Measurements from ENCODE around the gene MARK4. TPM values are rescaled to one million over a fixed set of nuclear protein-coding genes. Genes with fewer than 3 reads are reported as not detected.
"Not testable (repeated sequence)": the region's sequence is repeated elsewhere in the genome, so short reads cannot be mapped to it uniquely, and the experiment has no call there.

Gene MARK4
- polyA plus RNA-seq (ENCODE audit: insufficient read length in 12 of 12) = 10 to 100 TPM; 23.7 to 90.9 (median 30.3) TPM
- long read RNA-seq, donor 1, partial matches to known transcripts = 18 of 20 reads
- long read RNA-seq, donor 1, other reads (novel, unspliced or antisense) = 0 of 20 reads
- long read RNA-seq, donor 2, partial matches to known transcripts = 2,814 of 5,873 reads
- long read RNA-seq, donor 2, other reads (novel, unspliced or antisense) = 3,059 of 5,873 reads
- long read RNA-seq, donor 3, partial matches to known transcripts = 945 of 2,056 reads
- long read RNA-seq, donor 3, other reads (novel, unspliced or antisense) = 1,111 of 2,056 reads
- long read RNA-seq, donor 4, partial matches to known transcripts = 866 of 1,597 reads
- long read RNA-seq, donor 4, other reads (novel, unspliced or antisense) = 731 of 1,597 reads
- long read RNA-seq, donor 5, partial matches to known transcripts = 0 of 2 reads
- long read RNA-seq, donor 5, other reads (novel, unspliced or antisense) = 0 of 2 reads
- long read RNA-seq, donor 6, partial matches to known transcripts = 1,766 of 1,869 reads
- long read RNA-seq, donor 6, other reads (novel, unspliced or antisense) = 102 of 1,869 reads
- long read RNA-seq, donor 7, partial matches to known transcripts = 0 of 1 reads
- long read RNA-seq, donor 7, other reads (novel, unspliced or antisense) = 0 of 1 reads
- long read RNA-seq, donor 8, full-length matches to known transcripts = 2 of 5,887 reads
- long read RNA-seq, donor 8, partial matches to known transcripts = 2,211 of 5,887 reads
- long read RNA-seq, donor 8, other reads (novel, unspliced or antisense) = 3,674 of 5,887 reads
- long read RNA-seq, donor 9, full-length matches to known transcripts = 3 of 3 reads
- long read RNA-seq, donor 9, partial matches to known transcripts = 0 of 3 reads
- long read RNA-seq, donor 9, other reads (novel, unspliced or antisense) = 0 of 3 reads
- long read RNA-seq, donor 10, full-length matches to known transcripts = 1 of 20 reads
- long read RNA-seq, donor 10, partial matches to known transcripts = 0 of 20 reads
- long read RNA-seq, donor 10, other reads (novel, unspliced or antisense) = 19 of 20 reads
- long read RNA-seq, donor 11, partial matches to known transcripts = 5 of 7 reads
- long read RNA-seq, donor 11, other reads (novel, unspliced or antisense) = 0 of 7 reads

- DNase-seq = peak; percentile 41
Measured at GRCh38 chr19:45250832-45251451, at the start of gene MARK4. Gene MARK4, plus strand, starts transcription at chr19:45251271. Its CDS starts 318 bp downstream, at chr19:45251589.

GRCh38 chr19:45202637-45203036 lies 48.4 kb upstream of the MARK4 start:
- DNase-seq = no peak

- no peak for DNase-seq
Measured at GRCh38 chr19:45205810-45206209, 45.3 kb upstream of the MARK4 start.

GRCh38 chr19:45206328-45206727 lies 44.7 kb upstream of the MARK4 start:
- no peak for DNase-seq

GRCh38 chr19:45211751-45212381 lies 39.2 kb upstream of the MARK4 start:
- no peak for DNase-seq

GRCh38 chr19:45213031-45213430 lies 38.0 kb upstream of the MARK4 start:
- DNase-seq = no peak

GRCh38 chr19:45215391-45216191 lies 35.5 kb upstream of the MARK4 start:
- DNase-seq = no peak

GRCh38 chr19:45216667-45217066 lies 34.4 kb upstream of the MARK4 start:
- no peak for DNase-seq

- DNase-seq = no peak
Measured at GRCh38 chr19:45217193-45217956, 33.7 kb upstream of the MARK4 start.

- no peak for DNase-seq
Measured at GRCh38 chr19:45217957-45218334, 33.1 kb upstream of the MARK4 start.

GRCh38 chr19:45218426-45218825 lies 32.6 kb upstream of the MARK4 start:
- DNase-seq = no peak

- no peak for DNase-seq
Measured at GRCh38 chr19:45218911-45219743, 31.9 kb upstream of the MARK4 start.

GRCh38 chr19:45222724-45223123 lies 28.3 kb upstream of the MARK4 start:
- DNase-seq = no peak

- no peak for DNase-seq
Measured at GRCh38 chr19:45223879-45224278, 27.2 kb upstream of the MARK4 start.

- DNase-seq = no peak
Measured at GRCh38 chr19:45224645-45225044, 26.4 kb upstream of the MARK4 start.

- not testable (repeated sequence) for DNase-seq
Measured at GRCh38 chr19:45229056-45229455, 22.0 kb upstream of the MARK4 start.

- DNase-seq = no peak
Measured at GRCh38 chr19:45231891-45232290, 19.2 kb upstream of the MARK4 start.

GRCh38 chr19:45234089-45234869 lies 16.8 kb upstream of the MARK4 start:
- no peak for DNase-seq
